ENCODE measurements around the gene PNMA8A. TPM values are rescaled to one million over a fixed set of nuclear protein-coding genes. Genes with fewer than 3 reads are reported as not detected.
A peak's percentile ranks its signal among the peaks of the same experiment; 100 is the strongest.

Gene PNMA8A
- total RNA-seq, 4 donors from 2014 or later: 0.90 to 7.4 (median 3.4) TPM

GRCh38 chr19:46493236-46494145 is 22.1 kb upstream of the PNMA8A start:
- TF ChIP-seq POLR2A (IDR thresholded peaks at IDR 0.05): no peak
- Histone ChIP-seq H3K36me3 (no peaks in the 10 kb centered on the region), H3K9me3 (no peaks in the 10 kb centered on the region), H3K27ac (peak overlapping the region; percentile 10 to 76 (median 26)), H3K4me3 (peak overlapping the region; percentile 22 to 55 (median 38)), H3K27me3 (peaks cover 0 to 69% of the 10 kb centered on the region in 2 donors), H3K4me1 (peaks cover 0 to 54% (median 12%) of the 10 kb centered on the region in 4 donors)
- WGBS, 2 donors: 12 to 17% methylated on average over 30 to 39 of the region's 92 CpGs
- DNase-seq (ENCODE audit: low spot score in 2 of 2): no peak

- H3K27ac ChIP-seq: peak overlapping the region in 3 of 4 donors; percentile 10 to 76 (median 34)
- 46 to 52% methylated on average over 9 to 10 of the region's 17 CpGs for WGBS, 2 donors
- no peaks in the 10 kb centered on the region for H3K36me3 ChIP-seq
- TF ChIP-seq CTCF (IDR thresholded peaks at IDR 0.05): no peak
- TF ChIP-seq POLR2A (IDR thresholded peaks at IDR 0.05): no peak
- no peak for TF ChIP-seq EP300 (IDR thresholded peaks at IDR 0.05)
- H3K27me3 ChIP-seq: peaks cover 0 to 75% of the 10 kb centered on the region in 2 donors
- DNase-seq (ENCODE audit: low spot score in 2 of 2): no peak
- no peaks in the 10 kb centered on the region for H3K9me3 ChIP-seq
- H3K4me3 ChIP-seq: peak overlapping the region; percentile 22 to 55 (median 38)
- H3K4me1 ChIP-seq: peaks cover 0 to 60% (median 12%) of the 10 kb centered on the region in 4 donors
Measured at GRCh38 chr19:46492841-46493235, 21.5 kb upstream of the PNMA8A start.

- Histone ChIP-seq H3K27ac (peak overlapping the region in 1 of 4 donors; percentile 76), H3K4me3 (peak overlapping the region in 1 of 4 donors; percentile 55), H3K9me3 (no peaks in the 10 kb centered on the region), H3K36me3 (no peaks in the 10 kb centered on the region), H3K4me1 (peaks cover 0 to 67% (median 18%) of the 10 kb centered on the region in 4 donors), H3K27me3 (peaks cover 0 to 82% of the 10 kb centered on the region in 2 donors)
- no peak for DNase-seq (ENCODE audit: low spot score in 2 of 2)
- no peak for TF ChIP-seq CTCF (IDR thresholded peaks at IDR 0.05)
- no peak for TF ChIP-seq EP300 (IDR thresholded peaks at IDR 0.05)
- no peak for TF ChIP-seq POLR2A (IDR thresholded peaks at IDR 0.05)
- 68 to 74% methylated on average over 18 of the region's 18 CpGs for WGBS, 2 donors
Measured at GRCh38 chr19:46491975-46492682, 20.8 kb upstream of the PNMA8A start.

GRCh38 chr19:46490774-46491173 is 19.4 kb upstream of the PNMA8A start:
- peaks cover 0 to 90% of the 10 kb centered on the region in 2 donors for H3K27me3 ChIP-seq
- WGBS, 2 donors: 62 to 82% methylated on average over 9 of the region's 9 CpGs
- no peak overlapping the region for H3K4me3 ChIP-seq
- no peaks in the 10 kb centered on the region for H3K9me3 ChIP-seq
- no peak overlapping the region for H3K27ac ChIP-seq
- no peak for DNase-seq (ENCODE audit: low spot score in 2 of 2)
- peaks cover 0 to 68% (median 20%) of the 10 kb centered on the region in 4 donors for H3K4me1 ChIP-seq
- no peaks in the 10 kb centered on the region for H3K36me3 ChIP-seq
- TF ChIP-seq EP300 (IDR thresholded peaks at IDR 0.05): no peak
- TF ChIP-seq CTCF (IDR thresholded peaks at IDR 0.05): no peak
- no peak for TF ChIP-seq POLR2A (IDR thresholded peaks at IDR 0.05)

GRCh38 chr19:46489445-46490272 is 18.3 kb upstream of the PNMA8A start:
- no peaks in the 10 kb centered on the region for H3K9me3 ChIP-seq
- H3K27ac ChIP-seq: peak overlapping the region in 1 of 4 donors; percentile 2
- TF ChIP-seq CTCF (IDR thresholded peaks at IDR 0.05) (peak in 4 of 5 experiments; percentile 15 to 57 (median 30)), POLR2A (IDR thresholded peaks at IDR 0.05) (no peak), EP300 (IDR thresholded peaks at IDR 0.05) (peak in 1 of 2 donors; percentile 29)
- peaks cover 0 to 80% of the 10 kb centered on the region in 2 donors for H3K27me3 ChIP-seq
- no peaks in the 10 kb centered on the region for H3K36me3 ChIP-seq
- 7 to 11% methylated on average over 38 to 46 of the region's 52 CpGs for WGBS, 2 donors
- DNase-seq (ENCODE audit: low spot score in 2 of 2): peak; percentile 33 to 50
- H3K4me1 ChIP-seq: peaks cover 0 to 58% (median 17%) of the 10 kb centered on the region in 4 donors
- peak overlapping the region in 1 of 4 donors; percentile 29 for H3K4me3 ChIP-seq
